T-helper 1 cell treated with Interleukin-12 subunit alpha and Interleukin-12 subunit beta and Interleukin-4 antibody, amounts not matched to agents 30 μg/mL and 1 μg/mL, for 36 hours (primary cell): ENCODE data around the gene FNDC4.
A peak's percentile ranks its signal among the peaks of the same experiment; 100 is the strongest.

Experiments
- H3K27ac Mint-ChIP-seq: one replicate; pipeline ENCODE4 v1.8.0; 2021; ENCODE audit warnings: mild to moderate bottlenecking, mixed read lengths
- H3K27me3 Mint-ChIP-seq: one replicate; pipeline ENCODE4 v1.8.0; 2021; ENCODE audit warnings: low read depth, mixed read lengths
- H3K36me3 Mint-ChIP-seq: one replicate; pipeline ENCODE4 v1.8.0; 2021; ENCODE audit warnings: low read depth, mixed read lengths
- H3K4me1 Mint-ChIP-seq: one replicate; pipeline ENCODE4 v1.8.0; 2021; ENCODE audit warnings: low read depth, mixed read lengths
- H3K4me3 Mint-ChIP-seq: one replicate; pipeline ENCODE4 v1.8.0; 2021; ENCODE audit warnings: mild to moderate bottlenecking, moderate library complexity, mixed read lengths
- H3K9me3 Mint-ChIP-seq: one replicate; pipeline ENCODE4 v1.8.0; 2021; ENCODE audit warnings: mixed read lengths

Gene FNDC4

DNA sequence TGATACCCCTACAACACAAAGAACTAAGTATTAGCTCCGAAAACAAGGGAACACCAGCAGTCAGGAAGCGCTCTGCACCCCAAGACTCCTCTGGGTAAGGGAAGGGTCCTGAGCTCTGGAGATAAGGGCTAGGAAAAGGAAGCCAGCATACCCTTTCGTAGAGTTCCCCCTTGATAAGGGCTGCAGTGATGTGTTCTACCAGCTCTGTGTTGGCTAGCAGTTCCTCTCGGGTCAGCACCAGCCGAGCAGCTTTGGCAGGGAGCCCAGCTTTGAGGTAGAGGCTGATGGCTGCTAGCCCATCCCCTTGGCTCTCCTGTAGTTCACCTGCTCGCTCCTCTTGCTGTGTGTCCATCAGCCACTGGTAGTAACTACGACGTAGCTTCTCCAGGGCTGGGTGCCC is 33.9 kb downstream of the FNDC4 start:
- Mint-ChIP-seq H3K27ac (no peak overlapping the region), H3K9me3 (no peaks in the 10 kb centered on the region), H3K4me1 (no peaks in the 10 kb centered on the region), H3K4me3 (no peak overlapping the region), H3K27me3 (no peaks in the 10 kb centered on the region), H3K36me3 (no peaks in the 10 kb centered on the region)

DNA sequence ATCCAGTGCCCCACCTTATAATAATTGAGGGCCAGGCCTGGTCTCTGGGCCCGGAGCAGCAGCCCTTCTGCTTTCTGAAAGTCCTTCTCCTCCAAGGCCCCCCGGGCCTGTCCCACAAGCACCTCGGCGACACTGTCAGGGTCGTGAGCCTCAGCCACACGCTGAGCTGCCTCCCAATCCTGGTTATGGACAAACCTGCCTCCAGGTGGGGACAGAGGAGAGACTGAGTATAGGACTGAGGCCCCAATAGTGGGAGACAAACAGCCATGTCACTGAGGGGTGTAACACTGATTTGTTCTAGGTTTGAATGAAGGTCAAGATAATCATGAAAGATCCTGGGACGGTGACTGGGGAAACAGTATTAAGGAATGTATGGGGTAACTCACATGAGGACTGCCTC is 41.0 kb downstream of the FNDC4 start:
- Mint-ChIP-seq H3K27ac (no peak overlapping the region), H3K36me3 (peaks cover 7% of the 10 kb centered on the region)

DNA sequence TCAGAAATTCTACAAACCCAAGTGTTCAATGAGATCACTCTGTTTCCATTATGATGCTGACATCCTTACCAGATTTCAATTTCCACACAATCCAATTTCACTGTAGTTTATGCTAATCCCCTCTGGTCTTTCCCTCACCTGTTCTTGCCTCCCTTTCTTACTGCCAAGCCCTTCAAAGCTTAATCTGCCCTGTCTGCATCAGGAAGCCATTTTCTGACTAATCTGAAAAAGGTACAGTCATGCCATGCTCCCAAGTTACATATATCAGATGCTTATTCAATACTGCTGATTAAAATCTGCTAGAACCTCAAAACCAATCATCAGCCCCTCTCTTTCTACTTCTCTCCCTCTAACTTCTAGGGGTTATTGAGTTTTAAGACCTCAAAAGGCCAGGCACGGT is 43.9 kb downstream of the FNDC4 start:
- H3K4me1 Mint-ChIP-seq, result peaks cover under 1% of the 10 kb centered on the region
- no peak overlapping the region for H3K27ac Mint-ChIP-seq
- H3K9me3 Mint-ChIP-seq, result no peaks in the 10 kb centered on the region
- peaks cover 16% of the 10 kb centered on the region for H3K36me3 Mint-ChIP-seq
- no peaks in the 10 kb centered on the region for H3K27me3 Mint-ChIP-seq
- H3K4me3 Mint-ChIP-seq, result no peak overlapping the region

More for the DNA sequence above, 41.0 kb downstream of the FNDC4 start:
- H3K4me3 Mint-ChIP-seq, result no peak overlapping the region
- H3K9me3 Mint-ChIP-seq, result no peaks in the 10 kb centered on the region
- H3K4me1 Mint-ChIP-seq, result no peaks in the 10 kb centered on the region
- H3K27me3 Mint-ChIP-seq, result no peaks in the 10 kb centered on the region

DNA sequence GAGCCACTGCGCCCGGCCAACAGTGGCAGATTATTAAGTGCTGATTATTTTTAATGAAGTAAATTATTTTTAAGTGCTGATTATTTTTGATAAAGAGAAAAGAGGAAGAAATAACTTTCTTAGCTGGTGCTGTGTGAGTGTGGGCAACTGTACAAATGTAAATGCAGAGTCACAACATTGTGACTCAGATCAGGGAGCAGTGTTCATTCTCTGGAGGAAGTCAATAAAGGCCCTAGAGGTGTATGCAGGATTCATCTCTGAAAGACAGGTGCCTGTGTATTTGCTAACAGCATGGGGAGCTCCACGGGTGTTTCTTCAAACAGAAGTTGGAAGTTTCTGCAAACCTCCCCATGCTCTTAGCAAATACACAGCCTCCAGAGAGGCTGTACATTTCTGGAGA is 46.6 kb downstream of the FNDC4 start:
- H3K27ac Mint-ChIP-seq, result no peak overlapping the region
- no peaks in the 10 kb centered on the region for H3K9me3 Mint-ChIP-seq
- peaks cover 7% of the 10 kb centered on the region for H3K4me1 Mint-ChIP-seq
- H3K27me3 Mint-ChIP-seq, result no peaks in the 10 kb centered on the region
- no peak overlapping the region for H3K4me3 Mint-ChIP-seq
- H3K36me3 Mint-ChIP-seq, result peaks cover 14% of the 10 kb centered on the region

DNA sequence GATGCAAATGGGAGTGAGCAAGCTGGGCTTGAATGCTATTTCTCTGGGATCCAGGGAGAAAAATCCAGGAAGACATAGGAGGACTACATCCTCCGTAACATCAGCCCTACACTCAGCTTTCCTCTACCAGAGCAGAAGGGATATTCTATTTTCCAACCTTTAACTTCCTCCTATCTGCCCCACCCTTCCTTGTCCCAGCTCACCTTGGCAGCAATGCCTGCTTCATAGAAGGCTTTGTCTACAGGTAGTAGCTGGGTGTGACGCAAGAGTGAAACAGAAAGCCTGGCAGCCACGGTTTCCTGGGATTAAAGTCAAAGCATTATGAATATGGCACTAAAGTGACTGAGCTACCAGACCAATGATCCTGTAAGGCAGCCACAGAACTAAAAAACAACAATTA is 48.9 kb downstream of the FNDC4 start:
- Mint-ChIP-seq H3K27ac (no peak overlapping the region), H3K36me3 (peaks cover 19% of the 10 kb centered on the region)

DNA sequence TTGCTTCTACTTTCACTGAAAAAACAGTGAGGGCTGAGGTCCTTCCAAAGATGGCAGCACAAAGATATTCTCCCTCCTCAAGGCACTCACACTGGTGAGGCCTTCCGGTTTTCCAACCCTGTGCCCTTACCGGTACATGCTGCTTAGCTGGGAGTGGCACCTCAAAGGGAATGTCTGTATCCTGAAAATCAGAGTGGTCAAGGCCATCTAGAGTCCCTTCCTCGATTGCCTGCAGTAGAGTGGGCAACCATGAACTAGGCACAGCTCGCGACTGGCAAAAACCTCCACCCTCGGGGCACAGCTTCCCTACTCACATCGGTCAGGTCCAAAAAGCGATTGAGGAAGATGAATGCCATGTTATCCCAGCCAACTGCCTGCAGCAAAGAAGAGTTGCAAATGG is 49.4 kb downstream of the FNDC4 start:
- H3K4me3 Mint-ChIP-seq, result no peak overlapping the region
- H3K27me3 Mint-ChIP-seq, result no peaks in the 10 kb centered on the region
- peak overlapping the region; percentile 15 for H3K27ac Mint-ChIP-seq
- no peaks in the 10 kb centered on the region for H3K9me3 Mint-ChIP-seq
- peaks cover 8% of the 10 kb centered on the region for H3K4me1 Mint-ChIP-seq
- H3K36me3 Mint-ChIP-seq, result peaks cover 21% of the 10 kb centered on the region

More for the DNA sequence above, 48.9 kb downstream of the FNDC4 start:
- Mint-ChIP-seq H3K4me3 (no peak overlapping the region), H3K4me1 (peaks cover 8% of the 10 kb centered on the region), H3K27me3 (no peaks in the 10 kb centered on the region), H3K9me3 (no peaks in the 10 kb centered on the region)

DNA sequence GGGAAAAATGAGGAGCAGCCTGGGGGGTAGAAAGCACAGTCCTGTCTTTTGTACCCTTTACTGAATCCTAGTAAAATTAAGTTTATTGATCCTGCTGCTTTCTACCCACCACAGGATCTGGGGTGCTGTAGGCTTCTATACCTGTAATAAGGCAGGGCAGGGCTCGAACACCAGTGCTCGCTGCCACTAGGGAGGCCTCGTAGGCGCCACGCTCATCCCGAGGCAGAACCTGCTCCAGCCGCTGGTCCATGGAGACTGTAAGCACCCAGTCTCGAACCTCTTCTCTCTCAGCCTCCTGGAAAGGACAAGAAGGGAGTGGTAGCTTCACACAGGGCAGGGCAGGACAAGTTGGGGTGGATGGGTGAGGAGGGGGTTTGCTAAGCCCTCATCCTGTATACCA is 49.8 kb downstream of the FNDC4 start:
- Mint-ChIP-seq H3K36me3 (peaks cover 26% of the 10 kb centered on the region), H3K27me3 (no peaks in the 10 kb centered on the region), H3K9me3 (no peaks in the 10 kb centered on the region), H3K27ac (no peak overlapping the region), H3K4me1 (peaks cover 8% of the 10 kb centered on the region), H3K4me3 (no peak overlapping the region)

DNA sequence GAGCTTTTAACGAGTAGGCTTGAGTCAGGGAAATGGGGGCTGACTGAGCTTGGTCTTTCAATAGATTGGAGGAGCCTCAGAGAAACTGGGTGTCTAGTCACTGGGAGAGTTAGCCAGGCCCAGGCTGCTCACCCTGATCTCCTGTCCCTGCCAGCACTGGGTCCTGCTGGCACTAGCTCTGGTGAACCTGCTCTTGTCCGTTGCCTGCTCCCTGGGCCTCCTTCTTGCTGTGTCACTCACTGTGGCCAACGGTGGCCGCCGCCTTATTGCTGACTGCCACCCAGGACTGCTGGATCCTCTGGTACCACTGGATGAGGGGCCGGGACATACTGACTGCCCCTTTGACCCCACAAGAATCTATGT is 52.1 kb downstream of the FNDC4 start:
- Mint-ChIP-seq H3K9me3 (no peaks in the 10 kb centered on the region), H3K27ac (no peak overlapping the region), H3K4me1 (peaks cover 8% of the 10 kb centered on the region), H3K4me3 (no peak overlapping the region), H3K36me3 (peaks cover 34% of the 10 kb centered on the region), H3K27me3 (no peaks in the 10 kb centered on the region)

DNA sequence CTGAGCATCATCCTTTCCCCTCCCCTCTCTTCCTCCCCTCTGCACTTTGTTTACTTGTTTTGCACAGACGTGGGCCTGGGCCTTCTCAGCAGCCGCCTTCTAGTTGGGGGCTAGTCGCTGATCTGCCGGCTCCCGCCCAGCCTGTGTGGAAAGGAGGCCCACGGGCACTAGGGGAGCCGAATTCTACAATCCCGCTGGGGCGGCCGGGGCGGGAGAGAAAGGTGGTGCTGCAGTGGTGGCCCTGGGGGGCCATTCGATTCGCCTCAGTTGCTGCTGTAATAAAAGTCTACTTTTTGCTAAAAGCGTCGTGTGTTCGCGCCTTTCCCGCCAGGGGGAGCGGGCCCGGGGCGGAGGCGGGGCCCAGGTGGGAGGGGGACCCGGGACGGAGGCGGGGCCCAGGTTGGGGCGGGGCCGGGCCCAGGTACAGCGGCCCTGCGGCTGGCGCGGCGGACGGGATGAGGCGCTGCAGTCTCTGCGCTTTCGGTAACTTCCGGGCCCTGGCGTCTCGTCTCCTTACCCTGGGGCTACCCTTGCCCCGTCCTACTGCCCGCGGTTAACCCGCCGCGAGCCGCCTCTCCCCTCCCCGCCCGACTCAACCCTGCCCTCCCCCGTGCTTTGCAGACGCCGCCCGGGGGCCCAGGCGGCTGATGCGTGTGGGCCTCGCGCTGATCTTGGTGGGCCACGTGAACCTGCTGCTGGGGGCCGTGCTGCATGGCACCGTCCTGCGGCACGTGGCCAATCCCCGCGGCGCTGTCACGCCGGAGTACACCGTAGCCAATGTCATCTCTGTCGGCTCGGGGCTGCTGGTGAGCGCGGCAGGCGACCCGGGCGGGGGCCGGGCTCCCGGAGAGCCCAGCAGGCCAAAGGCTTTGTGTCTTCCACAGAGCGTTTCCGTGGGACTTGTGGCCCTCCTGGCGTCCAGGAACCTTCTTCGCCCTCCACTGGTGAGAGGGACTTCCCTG is 52.8 kb downstream of the FNDC4 start, which contains the start of gene KRTCAP3:
Gene KRTCAP3 (plus strand): TSS at position 424 of the 962 bp plus-strand sequence. CDS start 32 bp downstream, at position 456.
- no peak within 1 kb of the TSS for H3K27ac Mint-ChIP-seq
- H3K9me3 Mint-ChIP-seq, result no peaks in the 10 kb centered on the region
- no peaks in the 10 kb centered on the region for H3K27me3 Mint-ChIP-seq
- H3K36me3 Mint-ChIP-seq, result peaks cover 31% of the 10 kb centered on the region
- H3K4me1 Mint-ChIP-seq, result peaks cover 8% of the 10 kb centered on the region
- no peak within 1 kb of the TSS for H3K4me3 Mint-ChIP-seq
